HUES6 (cell line): ENCODE results near the gene DEPDC1B.
"Not testable (repeated sequence)": the region's sequence is repeated elsewhere in the genome, so short reads cannot be mapped to it uniquely, and the experiment has no call there.

Source experiments
- H3K27ac ChIP-seq: 2 replicates; pipeline ENCODE4 v1.7.0; 2013; ENCODE audit warnings: low read depth, mild to moderate bottlenecking, low read length, inconsistent platforms
- H3K27me3 ChIP-seq: 2 replicates; pipeline ENCODE4 v1.6.1; 2013; ENCODE audit warnings: low read length; ENCODE audit not compliant: control insufficient read depth, insufficient read depth
- H3K36me3 ChIP-seq: 2 replicates; pipeline ENCODE4 v1.6.1; 2013; ENCODE audit warnings: low read length; ENCODE audit not compliant: control insufficient read depth, insufficient read depth
- H3K4me1 ChIP-seq: 2 replicates; pipeline ENCODE4 v1.6.1; 2013; ENCODE audit warnings: low read length; ENCODE audit not compliant: control insufficient read depth, insufficient read depth
- H3K4me3 ChIP-seq: 2 replicates; pipeline ENCODE4 v1.5.1; 2013; ENCODE audit warnings: low read depth, low read length
- H3K9ac ChIP-seq: one replicate; pipeline ENCODE4 v1.6.1; 2013; ENCODE audit warnings: mild to moderate bottlenecking, low read length
- H3K9me3 ChIP-seq: 2 replicates; pipeline ENCODE4 v1.6.1; 2013; ENCODE audit warnings: low read depth, low read length; ENCODE audit not compliant: control insufficient read depth, insufficient read depth

DEPDC1B gene

GRCh38 chr5:60719329-60719728 is 19.4 kb upstream of the DEPDC1B start:
- no peak overlapping the region for H3K9ac ChIP-seq
- no peaks in the 10 kb centered on the region for H3K27me3 ChIP-seq
- no peak overlapping the region for H3K27ac ChIP-seq
- H3K4me1 ChIP-seq: no peaks in the 10 kb centered on the region
- H3K9me3 ChIP-seq: peaks cover 7% of the 10 kb centered on the region; the same call in 1 of the 2 replicates
- no peaks in the 10 kb centered on the region for H3K36me3 ChIP-seq
- H3K4me3 ChIP-seq: no peak overlapping the region

DNA sequence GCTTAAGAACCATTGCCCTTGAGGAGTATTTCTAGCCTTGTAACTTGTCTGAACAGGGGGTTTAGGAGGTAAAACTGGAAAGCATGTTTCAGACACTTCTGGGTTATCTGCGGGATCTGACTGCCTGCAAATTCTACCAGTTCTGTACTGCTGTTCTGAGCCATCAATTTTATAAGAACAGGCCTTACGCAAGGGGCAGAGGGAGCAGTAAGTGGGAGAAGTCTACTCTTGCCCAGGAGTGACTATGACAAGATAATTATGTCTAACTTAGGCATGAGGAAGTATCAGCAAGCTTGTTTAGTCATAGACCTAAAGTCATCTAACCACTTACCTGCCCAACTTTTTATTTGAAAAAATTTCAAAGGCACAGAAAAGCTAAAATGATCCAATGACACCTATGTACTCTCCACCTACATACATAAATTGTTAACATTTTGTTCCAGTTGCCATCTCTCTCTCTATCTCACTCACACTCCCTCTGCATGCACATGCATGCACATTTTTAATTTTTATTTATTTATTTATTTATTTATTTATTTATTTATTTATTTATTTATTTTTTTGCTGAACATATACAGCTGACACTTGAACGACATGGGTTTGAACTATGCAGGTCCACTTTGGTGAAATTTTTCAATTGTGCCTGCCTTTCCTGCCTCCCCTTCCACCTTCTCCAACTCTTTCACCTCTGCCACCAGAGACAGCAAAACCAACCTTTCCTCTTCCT is 18.4 kb upstream of the DEPDC1B start:
- Histone ChIP-seq H3K36me3 (no peaks in the 10 kb centered on the region), H3K9me3 (peaks cover 7% of the 10 kb centered on the region; the same call in 1 of the 2 replicates), H3K27me3 (no peaks in the 10 kb centered on the region), H3K4me1 (no peaks in the 10 kb centered on the region), H3K9ac (no peak overlapping the region), H3K4me3 (no peak overlapping the region), H3K27ac (no peak overlapping the region)

GRCh38 chr5:60715201-60715928 is 15.4 kb upstream of the DEPDC1B start:
- H3K9ac ChIP-seq, H3K4me3 ChIP-seq, H3K4me1 ChIP-seq, H3K36me3 ChIP-seq, H3K27ac ChIP-seq, H3K9me3 ChIP-seq, H3K27me3 ChIP-seq: not testable (repeated sequence)

GRCh38 chr5:60712950-60713349 is 13.0 kb upstream of the DEPDC1B start:
- H3K9ac ChIP-seq: no peak overlapping the region
- H3K9me3 ChIP-seq: peaks cover 7% of the 10 kb centered on the region; the same call in 1 of the 2 replicates
- no peaks in the 10 kb centered on the region for H3K4me1 ChIP-seq
- H3K36me3 ChIP-seq: no peaks in the 10 kb centered on the region
- H3K27me3 ChIP-seq: no peaks in the 10 kb centered on the region
- H3K4me3 ChIP-seq: no peak overlapping the region
- no peak overlapping the region for H3K27ac ChIP-seq

DNA sequence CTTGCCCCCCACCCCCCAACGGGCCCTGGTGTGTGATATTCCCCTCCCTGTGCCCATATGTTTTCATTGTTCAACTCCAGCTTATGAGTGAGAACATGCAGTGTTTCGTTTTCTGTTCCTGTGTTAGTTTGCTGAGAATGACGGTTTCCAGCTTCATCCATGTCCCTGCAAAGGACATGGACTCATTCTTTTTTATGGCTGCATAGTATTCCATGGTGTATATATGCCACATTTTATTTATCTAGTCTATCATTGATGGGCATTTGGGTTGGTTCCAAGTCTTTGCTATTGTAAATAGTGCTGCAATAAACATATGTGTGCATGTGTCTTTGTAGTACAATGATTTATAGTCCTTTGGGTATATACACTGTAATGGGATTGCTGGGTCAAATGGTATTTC is 11.9 kb upstream of the DEPDC1B start:
- H3K27ac ChIP-seq, H3K4me3 ChIP-seq, H3K4me1 ChIP-seq, H3K36me3 ChIP-seq, H3K9me3 ChIP-seq, H3K9ac ChIP-seq, H3K27me3 ChIP-seq: not testable (repeated sequence)

DNA sequence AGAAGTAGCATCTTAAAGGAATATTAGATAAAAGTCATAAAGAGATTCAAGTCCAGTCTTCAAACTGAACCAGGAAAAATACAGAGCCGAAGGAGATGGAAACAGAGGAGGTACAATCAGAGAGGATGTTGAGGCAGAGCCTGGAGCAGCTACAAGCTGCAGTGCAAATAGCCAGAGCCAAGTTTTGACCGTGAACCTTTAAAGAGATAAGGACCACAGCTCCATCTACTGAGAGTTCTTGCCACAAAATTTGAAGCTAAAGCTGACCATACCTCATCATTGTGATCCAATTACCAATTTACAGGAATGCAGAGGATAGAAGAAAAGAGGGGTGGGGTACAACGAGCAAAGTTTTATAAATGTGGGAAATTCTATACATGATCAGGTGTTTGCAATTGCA is 10.4 kb upstream of the DEPDC1B start:
- no peaks in the 10 kb centered on the region for H3K4me1 ChIP-seq
- no peaks in the 10 kb centered on the region for H3K36me3 ChIP-seq
- H3K27ac ChIP-seq: no peak overlapping the region
- no peaks in the 10 kb centered on the region for H3K27me3 ChIP-seq
- H3K9me3 ChIP-seq: peaks cover 2% of the 10 kb centered on the region; the same call in 1 of the 2 replicates
- H3K4me3 ChIP-seq: no peak overlapping the region
- H3K9ac ChIP-seq: no peak overlapping the region

- no peaks in the 10 kb centered on the region for H3K4me1 ChIP-seq
- H3K9ac ChIP-seq: no peak overlapping the region
- H3K4me3 ChIP-seq: no peak overlapping the region
- H3K9me3 ChIP-seq: no peaks in the 10 kb centered on the region
- H3K36me3 ChIP-seq: no peaks in the 10 kb centered on the region
- H3K27ac ChIP-seq: no peak overlapping the region
- H3K27me3 ChIP-seq: no peaks in the 10 kb centered on the region
Observed at GRCh38 chr5:60705144-60705543, 5.2 kb upstream of the DEPDC1B start.

GRCh38 chr5:60703944-60704343 is 4.0 kb upstream of the DEPDC1B start:
- H3K27ac ChIP-seq: no peak overlapping the region
- no peak overlapping the region for H3K9ac ChIP-seq
- H3K4me3 ChIP-seq: no peak overlapping the region
- H3K36me3 ChIP-seq: no peaks in the 10 kb centered on the region
- no peaks in the 10 kb centered on the region for H3K27me3 ChIP-seq
- H3K4me1 ChIP-seq: 0 out of 2 replicates have a peak, but pooled peaks cover 2% of the 10 kb centered on the region
- H3K9me3 ChIP-seq: no peaks in the 10 kb centered on the region

GRCh38 chr5:60701321-60701968 is 1.5 kb upstream of the DEPDC1B start:
- Histone ChIP-seq H3K36me3 (no peaks in the 10 kb centered on the region), H3K9me3 (no peaks in the 10 kb centered on the region), H3K4me3 (no peak overlapping the region), H3K27ac (no peak overlapping the region), H3K27me3 (no peaks in the 10 kb centered on the region), H3K9ac (no peak overlapping the region), H3K4me1 (0 out of 2 replicates have a peak, but pooled peaks cover 4% of the 10 kb centered on the region)

- 0 out of 2 replicates have a peak, but pooled peaks cover 4% of the 10 kb centered on the region for H3K4me1 ChIP-seq
- H3K27ac ChIP-seq: peak overlapping the region; percentile 87
- H3K9ac ChIP-seq: peak overlapping the region; percentile 95
- 0 out of 2 replicates have a peak, but pooled peaks cover under 1% of the 10 kb centered on the region for H3K36me3 ChIP-seq
- peak overlapping the region; percentile 90 for H3K4me3 ChIP-seq
- H3K9me3 ChIP-seq: 0 out of 2 replicates have a peak, but pooled peaks cover under 1% of the 10 kb centered on the region
- H3K27me3 ChIP-seq: no peaks in the 10 kb centered on the region
Observed at GRCh38 chr5:60700416-60700757, 421 bp upstream of the DEPDC1B start.

- Histone ChIP-seq H3K4me1 (0 out of 2 replicates have a peak, but pooled peaks cover 4% of the 10 kb centered on the region), H3K36me3 (peaks cover 7% of the 10 kb centered on the region; the same call in 1 of the 2 replicates), H3K9ac (peak overlapping the region; percentile 95), H3K4me3 (peak overlapping the region; percentile 90), H3K27me3 (no peaks in the 10 kb centered on the region), H3K27ac (peak overlapping the region; percentile 87), H3K9me3 (peaks cover 5% of the 10 kb centered on the region; the same call in 1 of the 2 replicates)
Observed at GRCh38 chr5:60699288-60699608, 718 bp downstream of the DEPDC1B start.
